ENCODE results near the gene DIO3.

The DIO3 gene

GRCh38 chr14:101581806-101582205 is 20.5 kb downstream of the DIO3 start:
- H3K4me3 ChIP-seq (ENCODE audit: control insufficient read depth, low read depth, low read length) = no peak overlapping the region
- DNase-seq (ENCODE audit: low read depth) = no peak
- TF ChIP-seq CTCF (IDR thresholded peaks at IDR 0.05; ENCODE audit: control insufficient read depth, insufficient read depth, low read depth, low read length, missing control alignments) = no peak

- no peak for DNase-seq (ENCODE audit: low read depth)
- no peak for TF ChIP-seq CTCF (IDR thresholded peaks at IDR 0.05; ENCODE audit: control insufficient read depth, insufficient read depth, low read depth, low read length, missing control alignments)
- no peak overlapping the region for H3K4me3 ChIP-seq (ENCODE audit: control insufficient read depth, low read depth, low read length)
Measured at GRCh38 chr14:101582294-101582693, 21.0 kb downstream of the DIO3 start.

GRCh38 chr14:101583006-101583714 is 21.9 kb downstream of the DIO3 start:
- no peak overlapping the region for H3K4me3 ChIP-seq (ENCODE audit: control insufficient read depth, low read depth, low read length)
- no peak for TF ChIP-seq CTCF (IDR thresholded peaks at IDR 0.05; ENCODE audit: control insufficient read depth, insufficient read depth, low read depth, low read length, missing control alignments)
- no peak for DNase-seq (ENCODE audit: low read depth)

- no peak overlapping the region for H3K4me3 ChIP-seq (ENCODE audit: control insufficient read depth, low read depth, low read length)
- DNase-seq (ENCODE audit: low read depth) = no peak
- no peak for TF ChIP-seq CTCF (IDR thresholded peaks at IDR 0.05; ENCODE audit: control insufficient read depth, insufficient read depth, low read depth, low read length, missing control alignments)
Measured at GRCh38 chr14:101583715-101584054, 22.4 kb downstream of the DIO3 start.

- H3K4me3 ChIP-seq (ENCODE audit: control insufficient read depth, low read depth, low read length) = peak overlapping the region; percentile 19
- DNase-seq (ENCODE audit: low read depth) = peak; percentile 79
- TF ChIP-seq CTCF (IDR thresholded peaks at IDR 0.05; ENCODE audit: control insufficient read depth, insufficient read depth, low read depth, low read length, missing control alignments) = no peak
Measured at GRCh38 chr14:101584055-101584859, 23.0 kb downstream of the DIO3 start.

- no peak overlapping the region for H3K4me3 ChIP-seq (ENCODE audit: control insufficient read depth, low read depth, low read length)
- no peak for DNase-seq (ENCODE audit: low read depth)
- TF ChIP-seq CTCF (IDR thresholded peaks at IDR 0.05; ENCODE audit: control insufficient read depth, insufficient read depth, low read depth, low read length, missing control alignments) = no peak
Measured at GRCh38 chr14:101585211-101585610, 23.9 kb downstream of the DIO3 start.
